ENCODE measurements around the gene ITGA4. TPM values are rescaled to one million over a fixed set of nuclear protein-coding genes. Genes with fewer than 3 reads are reported as not detected.

The ITGA4 gene
- total RNA-seq, 4 donors from 2014 or later: 0.51 to 112 (median 4.5) TPM

- Histone ChIP-seq H3K4me1 (no peaks in the 10 kb centered on the region), H3K9me3 (no peaks in the 10 kb centered on the region), H3K27me3 (no peaks in the 10 kb centered on the region), H3K36me3 (no peaks in the 10 kb centered on the region), H3K27ac (no peak overlapping the region), H3K4me3 (no peak overlapping the region)
- intact Hi-C loops (cut with DNase I; ENCODE audit: low total_unique reads): no loop called here
- no peak for TF ChIP-seq CTCF (IDR thresholded peaks at IDR 0.05)
- TF ChIP-seq POLR2A (IDR thresholded peaks at IDR 0.05): no peak
- no peak for DNase-seq
Measured at GRCh38 chr2:181553244-181553643, 96.1 kb downstream of the ITGA4 start.

- no peaks in the 10 kb centered on the region for H3K36me3 ChIP-seq
- intact Hi-C loops (cut with DNase I; ENCODE audit: low total_unique reads): no loop called here
- H3K27me3 ChIP-seq: no peaks in the 10 kb centered on the region
- no peaks in the 10 kb centered on the region for H3K4me1 ChIP-seq
- TF ChIP-seq CTCF (IDR thresholded peaks at IDR 0.05) (no peak), POLR2A (IDR thresholded peaks at IDR 0.05) (no peak)
- no peak overlapping the region for H3K27ac ChIP-seq
- no peaks in the 10 kb centered on the region for H3K9me3 ChIP-seq
- no peak for DNase-seq
- no peak overlapping the region for H3K4me3 ChIP-seq
Measured at GRCh38 chr2:181554061-181554830, 97.1 kb downstream of the ITGA4 start.

- H3K4me1 ChIP-seq: no peaks in the 10 kb centered on the region
- intact Hi-C loops (cut with DNase I; ENCODE audit: low total_unique reads): no loop called here
- H3K4me3 ChIP-seq: no peak overlapping the region
- no peaks in the 10 kb centered on the region for H3K36me3 ChIP-seq
- TF ChIP-seq POLR2A (IDR thresholded peaks at IDR 0.05) (no peak), CTCF (IDR thresholded peaks at IDR 0.05) (no peak)
- no peak for DNase-seq
- no peak overlapping the region for H3K27ac ChIP-seq
- no peaks in the 10 kb centered on the region for H3K27me3 ChIP-seq
- no peaks in the 10 kb centered on the region for H3K9me3 ChIP-seq
Measured at GRCh38 chr2:181558371-181558770, 101.2 kb downstream of the ITGA4 start.

- TF ChIP-seq CTCF (IDR thresholded peaks at IDR 0.05) (no peak), POLR2A (IDR thresholded peaks at IDR 0.05) (no peak)
- Histone ChIP-seq H3K4me3 (no peak overlapping the region), H3K9me3 (no peaks in the 10 kb centered on the region), H3K27ac (no peak overlapping the region), H3K36me3 (no peaks in the 10 kb centered on the region), H3K4me1 (no peaks in the 10 kb centered on the region), H3K27me3 (no peaks in the 10 kb centered on the region)
- DNase-seq: no peak
- intact Hi-C loops (cut with DNase I; ENCODE audit: low total_unique reads): no loop called here
Measured at GRCh38 chr2:181563101-181563692, 106.0 kb downstream of the ITGA4 start.

GRCh38 chr2:181566334-181567032 is 109.3 kb downstream of the ITGA4 start:
- Histone ChIP-seq H3K4me3 (no peak overlapping the region), H3K27ac (no peak overlapping the region), H3K36me3 (no peaks in the 10 kb centered on the region), H3K9me3 (no peaks in the 10 kb centered on the region), H3K27me3 (no peaks in the 10 kb centered on the region), H3K4me1 (no peaks in the 10 kb centered on the region)
- DNase-seq: no peak
- intact Hi-C loops (cut with DNase I; ENCODE audit: low total_unique reads): no loop called here
- TF ChIP-seq CTCF (IDR thresholded peaks at IDR 0.05): no peak
- TF ChIP-seq POLR2A (IDR thresholded peaks at IDR 0.05): no peak

All from uterus (tissue), 4 donors.